Smooth muscle cell (in vitro differentiated cells): ENCODE results near the gene SHC2. TPM values are rescaled to one million over a fixed set of nuclear protein-coding genes. Genes with fewer than 3 reads are reported as not detected.

ENCODE experiments used
- DNase-seq: peaks from one replicate; lab custom pipeline; 2025; ENCODE audit not compliant: unreplicated experiment; lab: John Stamatoyannopoulos, UW
- H2AFZ ChIP-seq: fragments of 200-600 bp; sonication (generic); 2 replicates; pipeline ENCODE4 v1.6.0; 2016; ENCODE audit warnings: antibody characterized with exemption, low read depth, mild to moderate bottlenecking
- H3F3A ChIP-seq: fragments of 200-600 bp; sonication (generic); 2 replicates; pipeline ENCODE4 v1.6.0; 2017; ENCODE audit warnings: antibody characterized with exemption, low read depth
- H3K27ac ChIP-seq: fragments of 200-600 bp; sonication (generic); 2 replicates; pipeline ENCODE4 v1.5.1; 2016; ENCODE audit warnings: low read depth, mild to moderate bottlenecking
- H3K27me3 ChIP-seq: fragments of 200-600 bp; sonication (generic); 2 replicates; pipeline ENCODE4 v1.6.1; 2016; ENCODE audit warnings: low read depth, mild to moderate bottlenecking
- H3K36me3 ChIP-seq: fragments of 200-600 bp; sonication (generic); 2 replicates; pipeline ENCODE4 v1.5.1; 2016; ENCODE audit warnings: low read depth
- H3K4me1 ChIP-seq: fragments of 200-600 bp; sonication (generic); 2 replicates; pipeline ENCODE4 v1.5.1; 2016; ENCODE audit warnings: low read depth
- H3K4me2 ChIP-seq: fragments of 200-600 bp; sonication (generic); 2 replicates; pipeline ENCODE4 v1.6.0; 2016; ENCODE audit warnings: mild to moderate bottlenecking
- H3K4me3 ChIP-seq: fragments of 200-600 bp; sonication (generic); 2 replicates; pipeline ENCODE4 v1.5.1; 2016; ENCODE audit warnings: mild to moderate bottlenecking
- H3K79me2 ChIP-seq: fragments of 200-600 bp; sonication (generic); 2 replicates; pipeline ENCODE4 v1.6.0; 2016; ENCODE audit warnings: low read depth, mild to moderate bottlenecking
- H3K9ac ChIP-seq: fragments of 200-600 bp; sonication (generic); 2 replicates; pipeline ENCODE4 v1.6.0; 2016; ENCODE audit warnings: low read depth
- H3K9me3 ChIP-seq: fragments of 200-600 bp; sonication (generic); replicated peaks from 2 replicates; pipeline ENCODE4 v1.5.1; 2016; ENCODE audit warnings: low read depth
- H4K20me1 ChIP-seq: fragments of 200-600 bp; sonication (generic); 2 replicates; pipeline ENCODE4 v1.6.0; 2016; ENCODE audit warnings: low read depth
- CTCF ChIP-seq: fragments of 200-600 bp; sonication (generic); IDR thresholded peaks from 2 replicates; pipeline ENCODE4 v1.5.1; 2017; ENCODE audit warnings: borderline replicate concordance, mild to moderate bottlenecking, antibody characterized with exemption; ENCODE audit not compliant: insufficient read depth, poor library complexity, severe bottlenecking
- WGBS: methylation state at CpG from one replicate; pipeline ENCODE4 v1.1.7; 2016; ENCODE audit warnings: low lambda C conversion rate; 5-methylcytosine and 5-hydroxymethylcytosine counted together
- polyA plus RNA-seq: library from polyadenylated mRNA; unstranded; fragments of >200 nt; fragmentation: Nextera tagmentation; extraction: Ambion mirVana; gene quantifications from 2 replicates; pipeline ENCODE4 v1.2.1, GENCODE V29; 2016
- total RNA-seq: library from RNA; depleted of rRNA; stranded (reverse); fragments of >200 nt; gene quantifications from 2 replicates; pipeline ENCODE4 v1.2.3, GENCODE V29; 2014

The SHC2 gene
- total and polyA plus RNA-seq, 2 experiments from 2014 or later, result 15.6 to 29.3 TPM

- H3K27me3 ChIP-seq, result no peaks in the 10 kb centered on the region
- H3K4me3 ChIP-seq, result no peak overlapping the region
- no peaks in the 10 kb centered on the region for H3K79me2 ChIP-seq
- H3K9ac ChIP-seq, result no peak overlapping the region
- H3K4me2 ChIP-seq, result no peak overlapping the region
- H4K20me1 ChIP-seq, result no peaks in the 10 kb centered on the region
- H2AFZ ChIP-seq, result no peak overlapping the region
- 100% methylated on average over 3 of the region's 9 CpGs for WGBS
- no peaks in the 10 kb centered on the region for H3K36me3 ChIP-seq
- TF ChIP-seq CTCF, result no peak
- H3K9me3 ChIP-seq, result no peaks in the 10 kb centered on the region
- no peaks in the 10 kb centered on the region for H3F3A ChIP-seq
- H3K27ac ChIP-seq, result no peak overlapping the region
- no peak for DNase-seq
- H3K4me1 ChIP-seq, result no peaks in the 10 kb centered on the region
These were observed 61.5 kb downstream of the SHC2 start for GRCh38 chr19:399370-399769.

GRCh38 chr19:398719-399118, 62.1 kb downstream of the SHC2 start:
- H3K4me3 ChIP-seq, result no peak overlapping the region
- no peaks in the 10 kb centered on the region for H3K79me2 ChIP-seq
- no peaks in the 10 kb centered on the region for H3K9me3 ChIP-seq
- no peaks in the 10 kb centered on the region for H3F3A ChIP-seq
- DNase-seq, result no peak
- no peak overlapping the region for H3K9ac ChIP-seq
- H3K4me2 ChIP-seq, result no peak overlapping the region
- no peaks in the 10 kb centered on the region for H3K27me3 ChIP-seq
- no peaks in the 10 kb centered on the region for H3K4me1 ChIP-seq
- no peaks in the 10 kb centered on the region for H4K20me1 ChIP-seq
- H3K36me3 ChIP-seq, result no peaks in the 10 kb centered on the region
- whole genome bisulfite sequencing, result 90% methylated on average over 17 of the region's 17 CpGs
- no peak overlapping the region for H3K27ac ChIP-seq
- no peak for TF ChIP-seq CTCF
- no peak overlapping the region for H2AFZ ChIP-seq

- no peak overlapping the region for H3K4me2 ChIP-seq
- no peaks in the 10 kb centered on the region for H4K20me1 ChIP-seq
- H3K27ac ChIP-seq, result no peak overlapping the region
- no peaks in the 10 kb centered on the region for H3K79me2 ChIP-seq
- H3K27me3 ChIP-seq, result no peaks in the 10 kb centered on the region
- no peak overlapping the region for H2AFZ ChIP-seq
- H3K4me1 ChIP-seq, result no peaks in the 10 kb centered on the region
- no peak for TF ChIP-seq CTCF
- H3K9me3 ChIP-seq, result no peaks in the 10 kb centered on the region
- 92% methylated on average over 31 of the region's 31 CpGs for WGBS
- DNase-seq, result no peak
- H3K4me3 ChIP-seq, result no peak overlapping the region
- no peaks in the 10 kb centered on the region for H3F3A ChIP-seq
- H3K9ac ChIP-seq, result no peak overlapping the region
- H3K36me3 ChIP-seq, result no peaks in the 10 kb centered on the region
These were observed 62.7 kb downstream of the SHC2 start for GRCh38 chr19:397941-398706.

- no peaks in the 10 kb centered on the region for H4K20me1 ChIP-seq
- no peaks in the 10 kb centered on the region for H3K4me1 ChIP-seq
- no peak overlapping the region for H3K4me2 ChIP-seq
- no peak for TF ChIP-seq CTCF
- no peaks in the 10 kb centered on the region for H3K36me3 ChIP-seq
- H3K4me3 ChIP-seq, result no peak overlapping the region
- H3K27me3 ChIP-seq, result no peaks in the 10 kb centered on the region
- H3F3A ChIP-seq, result no peaks in the 10 kb centered on the region
- H3K79me2 ChIP-seq, result no peaks in the 10 kb centered on the region
- no peak overlapping the region for H2AFZ ChIP-seq
- no peak for DNase-seq
- no peak overlapping the region for H3K9ac ChIP-seq
- WGBS, result 88% methylated on average over 18 of the region's 18 CpGs
- H3K9me3 ChIP-seq, result no peaks in the 10 kb centered on the region
- H3K27ac ChIP-seq, result no peak overlapping the region
These were observed 63.5 kb downstream of the SHC2 start for GRCh38 chr19:397321-397720.
